GM11168 (cell line): ENCODE results near the gene SLC39A3.

Source experiments
- in situ Hi-C: fragments of 300-500 bp; cut with MboI; formaldehyde crosslinking; loops from one replicate; pipeline ENCODE4 v1.12.0; 2022; ENCODE audit warnings: low sequenced_read_pairs; ENCODE audit not compliant: unreplicated experiment

SLC39A3 gene

GRCh38 chr19:2739602-2740313 lies at the start of gene SLC39A3:
SLC39A3 (minus strand) TSS chr19:2740017; CDS start chr19:2737257, 2,760 bp downstream.
- in situ Hi-C loops: no loop called here

- in situ Hi-C loops: no loop called here
These were observed 48.4 kb upstream of the SLC39A3 start for GRCh38 chr19:2788237-2788636.

- in situ Hi-C loops: no loop called here
These were observed 47.3 kb upstream of the SLC39A3 start for GRCh38 chr19:2787115-2787514.

GRCh38 chr19:2785244-2785997 lies 45.6 kb upstream of the SLC39A3 start, which contains the start of gene THOP1:
THOP1 (plus strand) TSS chr19:2785503; CDS start chr19:2785663, 160 bp downstream.
- in situ Hi-C loops: no loop called here

GRCh38 chr19:2783781-2784145 lies 43.9 kb upstream of the SLC39A3 start:
- in situ Hi-C loops: no loop called here

- in situ Hi-C loops: no loop called here
These were observed 43.3 kb upstream of the SLC39A3 start, which contains the start of gene SGTA for GRCh38 chr19:2782936-2783780. SGTA (minus strand) TSS chr19:2783273; CDS start chr19:2769068, 14,205 bp downstream.

GRCh38 chr19:2782329-2782935 lies 42.6 kb upstream of the SLC39A3 start:
- in situ Hi-C loops: no loop called here

- in situ Hi-C loops: no loop called here
These were observed 40.5 kb upstream of the SLC39A3 start for GRCh38 chr19:2780284-2780683.

- in situ Hi-C loops: no loop called here
These were observed 39.4 kb upstream of the SLC39A3 start for GRCh38 chr19:2779121-2779740.

GRCh38 chr19:2777952-2778683 lies 38.3 kb upstream of the SLC39A3 start:
- in situ Hi-C loops: no loop called here

GRCh38 chr19:2775556-2776430 lies 36.0 kb upstream of the SLC39A3 start:
- in situ Hi-C loops: no loop called here

- in situ Hi-C loops: loop anchor here (25.0 kb wide), 1 partner anchor 313 kb away; the partner anchor contains the start of gene LMNB2
These were observed 35.2 kb upstream of the SLC39A3 start for GRCh38 chr19:2774953-2775555.

- in situ Hi-C loops: loop anchor here (25.0 kb wide), 1 partner anchor 312 kb away; the partner anchor contains the start of gene LMNB2
These were observed 34.4 kb upstream of the SLC39A3 start for GRCh38 chr19:2774083-2774679.

- in situ Hi-C loops: loop anchor here (25.0 kb wide), 1 partner anchor 310 kb away; the partner anchor contains the start of gene LMNB2
These were observed 32.2 kb upstream of the SLC39A3 start for GRCh38 chr19:2771786-2772674.

GRCh38 chr19:2770055-2771013 lies 30.5 kb upstream of the SLC39A3 start:
- in situ Hi-C loops: loop anchor here (25.0 kb wide), 1 partner anchor 308 kb away; the partner anchor contains the start of gene LMNB2
